GM12891 (cell line): ENCODE measurements around the gene B3GNT7.
"Not testable (repeated sequence)": the region's sequence is repeated elsewhere in the genome, so short reads cannot be mapped to it uniquely, and the experiment has no call there.

Experiments
- DNase-seq: peaks from one replicate; pipeline ENCODE4 v3.0.0; 2011; ENCODE audit warnings: low spot score; ENCODE audit not compliant: insufficient read length
- FAIRE-seq: peaks from 2 replicates; lab custom pipeline; 2011; peaks lifted over from hg19 to GRCh38; lab: Jason Lieb, UNC
- PAX5 ChIP-seq: IDR thresholded peaks from 2 replicates; pipeline ENCODE4 v1.6.1; 2011; ENCODE audit warnings: low read length, moderate library complexity, mild to moderate bottlenecking; ENCODE audit not compliant: insufficient read depth, severe bottlenecking
- POLR2A ChIP-seq: IDR thresholded peaks from 2 replicates; pipeline ENCODE4 v1.6.1; 2011; ENCODE audit warnings: low read depth, low read length, control low read depth
- POLR2AphosphoS5 ChIP-seq: IDR thresholded peaks from 2 replicates; pipeline ENCODE4 v1.6.1; 2011; ENCODE audit warnings: low read depth, low read length, control low read depth
- POU2F2 ChIP-seq: IDR thresholded peaks from 2 replicates; pipeline ENCODE4 v1.6.1; 2011; ENCODE audit warnings: low read depth, mild to moderate bottlenecking, control low read depth, low read length, moderate library complexity
- SPI1 ChIP-seq: IDR thresholded peaks from 2 replicates; pipeline ENCODE4 v1.6.1; 2011; ENCODE audit warnings: low read depth, low read length, control low read depth
- TAF1 ChIP-seq: IDR thresholded peaks from 2 replicates; pipeline ENCODE4 v1.6.1; 2011; ENCODE audit warnings: low read depth, low read length, control low read depth

The B3GNT7 gene

DNA sequence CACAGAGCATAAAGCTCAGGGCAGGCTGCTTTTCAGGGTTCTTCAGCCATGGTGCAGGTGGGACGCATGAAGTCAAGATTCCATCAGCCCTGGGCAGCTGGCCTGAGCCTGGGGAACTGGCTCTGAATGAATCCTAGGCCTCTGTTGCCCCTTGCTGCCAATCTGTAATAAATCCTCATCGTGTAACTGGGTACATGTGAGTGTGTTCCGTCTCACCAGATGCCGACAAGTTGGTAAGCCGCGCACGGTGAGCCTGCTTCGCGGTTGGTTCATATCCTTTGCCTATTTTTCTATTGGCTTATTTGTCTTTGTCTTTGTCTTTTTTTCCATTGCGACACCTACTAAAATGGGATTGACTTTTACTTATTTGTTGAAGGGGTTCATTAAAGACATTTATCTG, 27.7 kb downstream of the B3GNT7 start:
- TF ChIP-seq POLR2AphosphoS5 (no peak), POU2F2 (no peak), PAX5 (no peak), POLR2A (no peak), TAF1 (no peak), SPI1 (no peak)
- no peak for FAIRE-seq
- DNase-seq, result no peak

- no peak for FAIRE-seq
- no peak for DNase-seq
- no peak for TF ChIP-seq TAF1
- no peak for TF ChIP-seq POU2F2
- TF ChIP-seq PAX5, result no peak
- TF ChIP-seq POLR2AphosphoS5, result no peak
- TF ChIP-seq POLR2A, result no peak
- no peak for TF ChIP-seq SPI1
These were observed 29.8 kb downstream of the B3GNT7 start for GRCh38 chr2:231425291-231425810.

- FAIRE-seq (no peak), DNase-seq (no peak)
- TF ChIP-seq POLR2AphosphoS5 (no peak), POLR2A (no peak), PAX5 (no peak)
These were observed 30.5 kb downstream of the B3GNT7 start for GRCh38 chr2:231425811-231426703.

- FAIRE-seq (no peak), DNase-seq (no peak)
- TF ChIP-seq TAF1 (no peak), SPI1 (no peak), POLR2A (no peak), POU2F2 (no peak), POLR2AphosphoS5 (no peak), PAX5 (no peak)
These were observed 31.6 kb downstream of the B3GNT7 start for GRCh38 chr2:231427116-231427515.

DNA sequence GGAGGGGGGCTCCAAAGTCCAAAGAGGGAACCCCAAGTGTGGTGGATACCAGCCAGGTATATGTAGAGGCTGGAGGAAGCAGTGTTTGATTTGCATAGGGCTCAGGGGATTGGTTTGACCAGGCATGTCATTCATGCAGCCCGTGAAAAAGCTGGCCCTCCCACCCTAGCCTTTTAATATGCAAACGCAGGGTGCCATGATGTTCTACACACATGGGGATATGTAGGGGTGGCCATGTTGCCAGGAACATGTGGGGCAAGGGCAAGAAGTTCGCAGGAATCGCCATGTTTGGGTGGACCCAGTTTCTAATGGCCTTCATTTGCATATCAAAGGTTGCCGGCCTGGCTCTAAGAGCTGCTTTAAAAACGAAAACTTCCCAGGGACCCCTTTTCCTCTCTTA, 33.6 kb downstream of the B3GNT7 start:
- TF ChIP-seq TAF1, result no peak
- DNase-seq (no peak), FAIRE-seq (no peak)

- TF ChIP-seq POLR2AphosphoS5, result no peak
- TF ChIP-seq POU2F2, result no peak
- TF ChIP-seq PAX5, result no peak
- no peak for TF ChIP-seq SPI1
- TF ChIP-seq TAF1, result no peak
- no peak for TF ChIP-seq POLR2A
- FAIRE-seq (no peak), DNase-seq (no peak)
These were observed 34.4 kb downstream of the B3GNT7 start for GRCh38 chr2:231429901-231430300.

- not testable (repeated sequence) for FAIRE-seq, DNase-seq
These were observed 34.9 kb downstream of the B3GNT7 start for GRCh38 chr2:231430437-231430836.

- FAIRE-seq (no peak), DNase-seq (no peak)
- no peak for TF ChIP-seq POLR2A
- no peak for TF ChIP-seq SPI1
- TF ChIP-seq POU2F2, result no peak
- no peak for TF ChIP-seq TAF1
- TF ChIP-seq POLR2AphosphoS5, result no peak
These were observed 36.1 kb downstream of the B3GNT7 start for GRCh38 chr2:231431606-231432005.

DNA sequence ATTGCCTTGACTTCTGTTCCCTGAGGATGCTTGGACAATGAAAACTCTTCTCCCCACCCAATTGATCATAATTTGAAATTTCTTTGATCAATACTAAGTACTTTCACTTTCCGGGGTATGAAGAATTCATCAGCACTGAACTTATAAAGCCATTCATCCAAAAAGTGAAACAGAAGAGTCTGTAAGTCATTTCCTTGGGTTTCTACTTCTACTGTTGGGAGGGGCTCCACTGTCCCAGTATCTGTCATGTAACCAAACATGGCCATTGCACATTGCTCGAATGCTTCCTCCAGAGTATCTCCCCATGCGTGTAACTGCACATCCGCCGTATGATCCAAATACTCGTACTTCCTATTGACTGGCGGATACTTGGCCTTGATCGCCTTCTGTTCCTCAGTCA, 38.5 kb downstream of the B3GNT7 start:
- no peak for FAIRE-seq
- TF ChIP-seq POLR2AphosphoS5, result no peak
- no peak for DNase-seq

DNA sequence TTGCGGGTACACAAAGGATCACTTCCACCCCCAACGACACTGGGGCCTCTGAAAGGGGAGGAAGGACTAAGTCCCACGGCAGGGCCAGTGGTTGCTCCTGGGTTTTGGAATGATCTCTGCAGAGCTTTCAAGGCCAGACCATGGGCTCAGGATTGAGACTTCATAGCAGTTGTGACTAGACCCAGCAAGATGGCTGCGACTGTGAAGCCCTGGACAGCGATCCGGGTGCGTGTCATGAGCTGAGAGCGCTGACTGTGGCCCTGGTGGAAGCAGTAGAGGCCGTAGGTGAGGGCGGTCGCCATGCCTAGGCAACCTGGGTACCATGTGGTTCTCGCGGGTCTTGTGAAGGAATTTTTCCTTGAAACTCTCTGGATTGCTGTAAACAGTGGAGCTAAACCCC, 41.4 kb downstream of the B3GNT7 start:
- FAIRE-seq, result no peak
- no peak for DNase-seq
- TF ChIP-seq POU2F2 (no peak), POLR2AphosphoS5 (no peak), POLR2A (no peak), PAX5 (no peak), SPI1 (no peak), TAF1 (no peak)
